Breast epithelium (tissue), 4 donors: Measurements from ENCODE around the gene SERAC1. TPM values are rescaled to one million over a fixed set of nuclear protein-coding genes. Genes with fewer than 3 reads are reported as not detected.

Source experiments
- DNase-seq, 2 donors: peaks; one replicate each; pipeline ENCODE4 v3.0.0-alpha.2; 2019; ENCODE audit warnings: low spot score in 2 of 2
- H3K27ac ChIP-seq, 2 donors: fragments of 200-600 bp; sonication (generic) in 1 of 2; one replicate each; pipeline ENCODE4 v1.5.1; 2016 to 2019; ENCODE audit warnings: mild to moderate bottlenecking in 1 of 2
- H3K27me3 ChIP-seq, 2 donors: fragments of 200-600 bp; sonication (generic) in 1 of 2; one replicate each; pipeline versions ENCODE4 v1.5.1 to v1.6.0; 2017 to 2019; ENCODE audit warnings: control low read depth in 1 of 2, mild to moderate bottlenecking in 1 of 2
- H3K36me3 ChIP-seq: fragments of 200-600 bp; one replicate; pipeline ENCODE4 v1.5.1; 2019
- H3K4me1 ChIP-seq, 2 donors: fragments of 200-600 bp; sonication (generic); one replicate each; pipeline ENCODE4 v1.5.1; 2016 to 2019; ENCODE audit warnings: control low read depth in 1 of 2
- H3K4me3 ChIP-seq, 3 donors: fragments of 200-600 bp; sonication (generic); 1 replicate in 2 of 3; 2 replicates in 1 of 3; pipeline ENCODE4 v1.5.1; 2016 to 2019; ENCODE audit warnings: mild to moderate bottlenecking in 3 of 3, moderate library complexity in 2 of 3
- H3K9me3 ChIP-seq, 2 donors: fragments of 200-600 bp; sonication (generic) in 1 of 2; one replicate each; pipeline ENCODE4 v1.5.1; 2016 to 2019; ENCODE audit warnings: control low read depth in 1 of 2
- POLR2A ChIP-seq: fragments of 450-650 bp; IDR thresholded peaks from one replicate; pipeline ENCODE4 v1.6.1; 2016; ENCODE audit warnings: antibody characterized with exemption, mild to moderate bottlenecking, moderate library complexity
- POLR2AphosphoS5 ChIP-seq, 3 donors: sonication (generic); formaldehyde crosslinking; IDR thresholded peaks; one replicate each; pipeline ENCODE4 v1.6.1; 2017; ENCODE audit warnings: antibody characterized with exemption in 3 of 3
- intact Hi-C: fragments of 100-400 bp; cut with DNase I; formaldehyde crosslinking; loops from one replicate; pipeline ENCODE4 v1.15.1; 2023; ENCODE audit warnings: low total_unique reads
- total RNA-seq, 3 donors: library from RNA; depleted of rRNA; stranded (reverse); fragments of >200 nt; gene quantifications; one replicate each; pipeline ENCODE4 v1.1.0, GENCODE V29; 2016
- TF ChIP-seq, protein P1 (sequence below), 3 donors: fragments of 450-650 bp; IDR thresholded peaks; one replicate each; pipeline ENCODE4 v1.5.1; 2016 to 2017; ENCODE audit warnings: antibody characterized with exemption in 3 of 3, mild to moderate bottlenecking in 3 of 3, moderate library complexity in 3 of 3

Gene SERAC1
- total RNA-seq, 3 donors from 2014 or later = 8.5 to 15.7 (median 9.2) TPM

- no peak for DNase-seq
- intact Hi-C loops = no loop called here
- Histone ChIP-seq H3K27me3 (no peaks in the 10 kb centered on the region), H3K4me3 (no peak overlapping the region), H3K4me1 (no peaks in the 10 kb centered on the region), H3K27ac (no peak overlapping the region), H3K36me3 (no peaks in the 10 kb centered on the region), H3K9me3 (no peaks in the 10 kb centered on the region)
- TF ChIP-seq, protein P1, sequence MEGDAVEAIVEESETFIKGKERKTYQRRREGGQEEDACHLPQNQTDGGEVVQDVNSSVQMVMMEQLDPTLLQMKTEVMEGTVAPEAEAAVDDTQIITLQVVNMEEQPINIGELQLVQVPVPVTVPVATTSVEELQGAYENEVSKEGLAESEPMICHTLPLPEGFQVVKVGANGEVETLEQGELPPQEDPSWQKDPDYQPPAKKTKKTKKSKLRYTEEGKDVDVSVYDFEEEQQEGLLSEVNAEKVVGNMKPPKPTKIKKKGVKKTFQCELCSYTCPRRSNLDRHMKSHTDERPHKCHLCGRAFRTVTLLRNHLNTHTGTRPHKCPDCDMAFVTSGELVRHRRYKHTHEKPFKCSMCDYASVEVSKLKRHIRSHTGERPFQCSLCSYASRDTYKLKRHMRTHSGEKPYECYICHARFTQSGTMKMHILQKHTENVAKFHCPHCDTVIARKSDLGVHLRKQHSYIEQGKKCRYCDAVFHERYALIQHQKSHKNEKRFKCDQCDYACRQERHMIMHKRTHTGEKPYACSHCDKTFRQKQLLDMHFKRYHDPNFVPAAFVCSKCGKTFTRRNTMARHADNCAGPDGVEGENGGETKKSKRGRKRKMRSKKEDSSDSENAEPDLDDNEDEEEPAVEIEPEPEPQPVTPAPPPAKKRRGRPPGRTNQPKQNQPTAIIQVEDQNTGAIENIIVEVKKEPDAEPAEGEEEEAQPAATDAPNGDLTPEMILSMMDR (IDR thresholded peaks at IDR 0.05) = no peak
- TF ChIP-seq POLR2A (no peak), POLR2AphosphoS5 (IDR thresholded peaks at IDR 0.05) (no peak)
Observed at GRCh38 chr6:158103228-158103627, 64.8 kb downstream of the SERAC1 start.

DNA sequence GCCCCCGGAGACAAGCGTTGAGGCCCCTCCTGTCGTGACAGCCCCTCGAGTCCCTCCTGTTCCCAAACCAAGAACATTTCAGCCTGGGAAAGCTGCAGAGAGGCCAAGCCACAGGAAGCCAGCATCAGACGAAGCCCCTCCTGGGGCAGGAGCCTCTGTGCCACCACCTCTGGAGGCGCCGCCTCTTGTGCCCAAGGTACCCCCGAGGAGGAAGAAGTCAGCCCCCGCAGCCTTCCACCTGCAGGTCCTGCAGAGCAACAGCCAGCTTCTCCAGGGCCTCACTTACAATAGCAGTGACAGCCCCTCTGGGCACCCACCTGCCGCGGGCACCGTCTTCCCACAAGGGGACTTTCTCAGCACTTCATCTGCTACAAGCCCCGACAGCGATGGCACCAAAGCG, 72.4 kb downstream of the SERAC1 start:
- Histone ChIP-seq H3K4me1 (no peaks in the 10 kb centered on the region), H3K36me3 (no peaks in the 10 kb centered on the region), H3K27me3 (no peaks in the 10 kb centered on the region), H3K27ac (no peak overlapping the region), H3K4me3 (no peak overlapping the region), H3K9me3 (no peaks in the 10 kb centered on the region)
- TF ChIP-seq POLR2AphosphoS5 (IDR thresholded peaks at IDR 0.05) = no peak
- TF ChIP-seq, protein P1 (IDR thresholded peaks at IDR 0.05) = no peak
- no peak for TF ChIP-seq POLR2A
- no peak for DNase-seq
- intact Hi-C loops = no loop called here

DNA sequence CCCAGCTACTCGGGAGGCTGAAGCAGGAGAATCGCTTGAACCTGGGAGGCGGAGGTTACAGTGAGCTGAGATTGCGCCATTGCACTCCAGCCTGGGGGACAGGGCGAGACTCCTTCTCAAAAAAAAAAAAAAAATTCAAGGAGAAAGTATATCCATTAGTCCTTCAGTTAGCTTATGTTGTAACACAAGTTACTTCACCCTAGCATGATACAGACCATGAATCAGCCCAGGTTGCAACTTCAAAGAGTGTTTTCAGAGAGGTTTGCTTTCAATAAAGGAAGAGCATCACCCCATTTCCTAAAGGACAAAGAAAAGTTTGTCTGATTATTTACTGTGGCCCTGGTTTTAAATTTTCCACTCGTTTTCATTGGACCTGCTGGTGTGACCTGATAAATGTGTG, 73.0 kb downstream of the SERAC1 start:
- H3K27me3 ChIP-seq = no peaks in the 10 kb centered on the region
- no peak overlapping the region for H3K4me3 ChIP-seq
- intact Hi-C loops = no loop called here
- TF ChIP-seq, protein P1 (IDR thresholded peaks at IDR 0.05) = no peak
- TF ChIP-seq POLR2AphosphoS5 (IDR thresholded peaks at IDR 0.05) (no peak), POLR2A (no peak)
- H3K9me3 ChIP-seq = no peaks in the 10 kb centered on the region
- H3K27ac ChIP-seq = no peak overlapping the region
- DNase-seq = no peak
- H3K4me1 ChIP-seq = no peaks in the 10 kb centered on the region
- no peaks in the 10 kb centered on the region for H3K36me3 ChIP-seq

DNA sequence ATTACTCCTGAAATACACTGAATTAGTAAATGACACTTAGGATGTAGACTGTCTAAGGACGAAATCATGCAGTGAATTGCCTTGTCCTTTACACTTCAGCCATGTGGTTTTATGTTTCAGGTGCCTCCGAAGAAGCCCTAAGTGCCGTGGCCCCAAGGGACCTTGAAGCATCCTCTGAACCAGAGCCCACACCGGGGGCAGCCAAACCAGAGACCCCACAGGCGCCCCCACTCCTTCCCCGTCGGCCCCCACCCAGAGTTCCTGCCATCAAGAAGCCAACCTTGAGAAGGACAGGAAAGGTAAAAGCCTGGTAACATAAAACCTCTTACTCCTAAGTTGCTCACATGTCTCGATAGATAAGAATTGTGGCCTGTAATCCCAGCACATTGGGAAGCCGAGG, 75.3 kb downstream of the SERAC1 start:
- DNase-seq = no peak
- H3K36me3 ChIP-seq = no peaks in the 10 kb centered on the region
- TF ChIP-seq, protein P1 (IDR thresholded peaks at IDR 0.05) = no peak
- no peak for TF ChIP-seq POLR2A
- H3K4me3 ChIP-seq = no peak overlapping the region
- no peaks in the 10 kb centered on the region for H3K9me3 ChIP-seq
- no peak overlapping the region for H3K27ac ChIP-seq
- H3K27me3 ChIP-seq = no peaks in the 10 kb centered on the region
- intact Hi-C loops = no loop called here
- no peaks in the 10 kb centered on the region for H3K4me1 ChIP-seq

- no peak overlapping the region for H3K4me3 ChIP-seq
Observed at GRCh38 chr6:158087224-158087867, 80.7 kb downstream of the SERAC1 start.

More at GRCh38 chr6:158087224-158087867, 80.7 kb downstream of the SERAC1 start:
- peaks cover 4% of the 10 kb centered on the region for H3K36me3 ChIP-seq
- DNase-seq = no peak
- intact Hi-C loops = no loop called here
- TF ChIP-seq POLR2A (no peak), POLR2AphosphoS5 (IDR thresholded peaks at IDR 0.05) (no peak)
- TF ChIP-seq, protein P1 (IDR thresholded peaks at IDR 0.05) = no peak
- H3K27ac ChIP-seq = no peak overlapping the region
- H3K27me3 ChIP-seq = no peaks in the 10 kb centered on the region
- no peaks in the 10 kb centered on the region for H3K9me3 ChIP-seq
- H3K4me1 ChIP-seq = no peaks in the 10 kb centered on the region
